DOHH2 (cell line): ENCODE data around the gene SCFD2.

ENCODE experiments used
- H3F3A ChIP-seq: fragments of 200-600 bp; sonication (generic), shearing (Covaris generic); 2 replicates; pipeline ENCODE4 v1.6.0; 2016; ENCODE audit warnings: antibody characterized with exemption, mild to moderate bottlenecking; ENCODE audit not compliant: control insufficient read depth, insufficient read depth
- H3K27ac ChIP-seq: fragments of 200-600 bp; sonication (generic); 2 replicates; pipeline ENCODE4 v1.5.1; 2014; ENCODE audit warnings: low read depth, mild to moderate bottlenecking, low read length, moderate library complexity
- H3K27me3 ChIP-seq: fragments of 200-600 bp; sonication (generic); 2 replicates; pipeline ENCODE4 v1.6.1; 2014; ENCODE audit warnings: mild to moderate bottlenecking, low read length, mixed read lengths; ENCODE audit not compliant: control insufficient read depth
- H3K36me3 ChIP-seq: fragments of 200-600 bp; sonication (generic); 2 replicates; pipeline ENCODE4 v1.6.1; 2014; ENCODE audit warnings: mild to moderate bottlenecking, low read length, moderate library complexity, mixed read lengths; ENCODE audit not compliant: control insufficient read depth
- H3K4me1 ChIP-seq: fragments of 200-600 bp; sonication (generic); 2 replicates; pipeline ENCODE4 v1.6.1; 2014; ENCODE audit warnings: mild to moderate bottlenecking, low read length, mixed read lengths; ENCODE audit not compliant: control insufficient read depth
- H3K4me2 ChIP-seq: fragments of 200-600 bp; sonication (generic); 2 replicates; pipeline ENCODE4 v1.6.0; 2014; ENCODE audit warnings: mild to moderate bottlenecking, low read length, moderate library complexity
- H3K4me3 ChIP-seq: fragments of 200-600 bp; sonication (generic); 2 replicates; pipeline ENCODE4 v1.5.1; 2014; ENCODE audit warnings: mild to moderate bottlenecking, low read length, mixed read lengths
- H3K79me2 ChIP-seq: fragments of 200-600 bp; sonication (generic); 2 replicates; pipeline ENCODE4 v1.6.1; 2014; ENCODE audit warnings: mild to moderate bottlenecking, low read length, mixed read lengths; ENCODE audit not compliant: control insufficient read depth
- H3K9me2 ChIP-seq: fragments of 200-600 bp; sonication (generic); replicated peaks from 2 replicates; pipeline ENCODE4 v1.6.1; 2014; ENCODE audit warnings: mild to moderate bottlenecking, low read length, mixed read lengths; ENCODE audit not compliant: control insufficient read depth
- H3K9me3 ChIP-seq: fragments of 200-600 bp; sonication (generic); 2 replicates; pipeline ENCODE4 v1.6.1; 2014; ENCODE audit warnings: antibody characterized with exemption, low read length, mixed read lengths; ENCODE audit not compliant: control insufficient read depth, insufficient read depth
- H4K20me1 ChIP-seq: fragments of 200-600 bp; sonication (generic); 2 replicates; pipeline ENCODE4 v1.6.0; 2014; ENCODE audit warnings: low read depth, mild to moderate bottlenecking, antibody characterized with exemption, low read length, moderate library complexity; ENCODE audit not compliant: control insufficient read depth, insufficient read depth
- CTCF ChIP-seq: fragments of 200-600 bp; sonication (generic); IDR thresholded peaks from one replicate; pipeline ENCODE4 v1.5.1; 2014; ENCODE audit warnings: antibody characterized with exemption, mild to moderate bottlenecking, low read depth, low read length; ENCODE audit not compliant: poor library complexity, severe bottlenecking
- EZH2phosphoT487 ChIP-seq: fragments of 200-600 bp; sonication (generic); IDR thresholded peaks from 2 replicates; pipeline ENCODE4 v1.6.1; 2017; ENCODE audit warnings: borderline replicate concordance, mild to moderate bottlenecking, antibody characterized with exemption, low read length, moderate library complexity, mixed read lengths

The SCFD2 gene

GRCh38 chr4:53131562-53131925 is 234.3 kb downstream of the SCFD2 start:
- Histone ChIP-seq H3K27me3 (no peaks in the 10 kb centered on the region), H3K4me3 (no peak overlapping the region), H3K27ac (no peak overlapping the region), H3K4me2 (no peak overlapping the region), H3K79me2 (no peaks in the 10 kb centered on the region), H3K4me1 (no peaks in the 10 kb centered on the region), H3K9me3 (no peaks in the 10 kb centered on the region), H3K9me2 (no peaks in the 10 kb centered on the region), H3F3A (no peaks in the 10 kb centered on the region), H3K36me3 (no peaks in the 10 kb centered on the region), H4K20me1 (no peaks in the 10 kb centered on the region)
- TF ChIP-seq EZH2phosphoT487 (no peak), CTCF (no peak)

DNA sequence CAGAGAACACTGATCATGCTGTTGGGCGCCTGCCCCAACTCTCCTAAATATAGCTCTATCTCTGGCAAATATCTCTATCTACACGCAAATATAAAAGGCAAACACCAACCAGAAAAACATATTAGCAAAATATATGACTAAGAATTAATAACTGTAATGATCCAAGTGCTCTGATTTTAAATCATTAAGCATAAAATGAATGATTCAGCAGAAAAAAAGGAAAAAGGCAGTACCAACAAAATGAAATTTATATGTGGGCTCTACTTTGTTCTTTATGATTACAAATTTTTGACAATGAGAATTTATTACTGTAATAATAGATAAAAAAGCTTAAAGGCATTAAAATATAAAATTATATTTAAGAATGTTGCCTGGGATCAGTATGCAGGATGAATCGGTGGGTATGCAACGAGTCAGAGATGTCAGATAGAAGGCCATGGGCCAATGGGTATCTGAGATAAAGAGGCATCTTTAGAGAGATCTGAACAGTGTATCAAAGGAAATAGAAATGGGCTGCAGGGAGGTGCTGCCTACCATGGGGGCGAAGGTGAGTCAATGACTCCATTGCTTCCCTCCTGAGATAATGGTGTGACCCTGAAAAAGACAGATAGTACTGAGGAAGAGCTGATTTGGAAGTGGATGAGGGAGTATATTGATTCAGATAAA is 234.8 kb downstream of the SCFD2 start:
- no peaks in the 10 kb centered on the region for H3K36me3 ChIP-seq
- H3K27ac ChIP-seq = no peak overlapping the region
- H3K9me3 ChIP-seq = no peaks in the 10 kb centered on the region
- no peaks in the 10 kb centered on the region for H4K20me1 ChIP-seq
- no peak overlapping the region for H3K4me2 ChIP-seq
- H3K4me1 ChIP-seq = no peaks in the 10 kb centered on the region
- H3F3A ChIP-seq = no peaks in the 10 kb centered on the region
- TF ChIP-seq EZH2phosphoT487 (no peak), CTCF (no peak)
- no peaks in the 10 kb centered on the region for H3K9me2 ChIP-seq
- no peaks in the 10 kb centered on the region for H3K27me3 ChIP-seq
- no peak overlapping the region for H3K4me3 ChIP-seq
- H3K79me2 ChIP-seq = no peaks in the 10 kb centered on the region

DNA sequence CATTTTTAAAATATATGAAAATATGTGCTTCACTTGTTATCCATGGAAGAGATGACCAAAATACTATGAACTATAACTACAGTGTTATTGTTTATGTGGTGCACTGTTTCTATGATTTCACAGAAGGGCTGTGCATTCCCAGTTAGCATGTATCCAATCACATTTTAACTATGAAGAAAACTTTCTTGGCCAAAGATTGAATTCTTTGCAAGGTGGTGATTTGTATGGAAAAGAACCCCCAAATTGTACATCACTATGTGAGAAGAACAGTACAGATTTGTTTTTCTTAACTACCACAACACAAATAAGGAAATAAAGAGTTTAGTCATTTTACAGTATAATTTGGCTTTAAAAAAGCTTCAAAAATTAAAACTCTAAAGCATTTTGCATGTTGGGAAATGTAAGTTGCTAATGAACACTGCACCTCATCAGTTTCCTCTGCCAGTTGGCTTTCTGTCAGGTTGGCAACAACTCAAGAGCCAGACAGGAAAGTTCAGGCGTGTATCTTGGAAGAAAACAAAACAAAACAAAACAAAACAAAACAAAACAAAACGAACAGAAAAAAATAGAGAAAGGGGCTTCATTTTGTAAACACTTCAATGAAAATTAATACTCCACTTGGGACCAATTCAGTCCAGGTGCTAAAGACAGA is 237.0 kb downstream of the SCFD2 start:
- Histone ChIP-seq H4K20me1 (no peaks in the 10 kb centered on the region), H3K27ac (no peak overlapping the region), H3K4me1 (no peaks in the 10 kb centered on the region), H3K79me2 (no peaks in the 10 kb centered on the region), H3K4me3 (no peak overlapping the region), H3K27me3 (no peaks in the 10 kb centered on the region), H3K4me2 (no peak overlapping the region), H3K9me3 (no peaks in the 10 kb centered on the region), H3F3A (no peaks in the 10 kb centered on the region), H3K36me3 (no peaks in the 10 kb centered on the region), H3K9me2 (no peaks in the 10 kb centered on the region)
- TF ChIP-seq CTCF = no peak
- no peak for TF ChIP-seq EZH2phosphoT487
